Stimulated activated CD8-positive, alpha-beta memory T cell treated with anti-CD3 and anti-CD28 coated beads, Interleukin-2, amount 100 ng/mL, for 48 hours (primary cell): ENCODE data around the gene TAS2R4.
A peak's percentile ranks its signal among the peaks of the same experiment; 100 is the strongest.
"Not testable (repeated sequence)": the region's sequence is repeated elsewhere in the genome, so short reads cannot be mapped to it uniquely, and the experiment has no call there.

Experiments used
- DNase-seq, 2 donors: peaks; one replicate each; pipeline ENCODE4 v3.0.0-alpha.2; 2020; ENCODE audit warnings: low read depth in 2 of 2

TAS2R4 gene, protein sequence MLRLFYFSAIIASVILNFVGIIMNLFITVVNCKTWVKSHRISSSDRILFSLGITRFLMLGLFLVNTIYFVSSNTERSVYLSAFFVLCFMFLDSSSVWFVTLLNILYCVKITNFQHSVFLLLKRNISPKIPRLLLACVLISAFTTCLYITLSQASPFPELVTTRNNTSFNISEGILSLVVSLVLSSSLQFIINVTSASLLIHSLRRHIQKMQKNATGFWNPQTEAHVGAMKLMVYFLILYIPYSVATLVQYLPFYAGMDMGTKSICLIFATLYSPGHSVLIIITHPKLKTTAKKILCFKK

DNA sequence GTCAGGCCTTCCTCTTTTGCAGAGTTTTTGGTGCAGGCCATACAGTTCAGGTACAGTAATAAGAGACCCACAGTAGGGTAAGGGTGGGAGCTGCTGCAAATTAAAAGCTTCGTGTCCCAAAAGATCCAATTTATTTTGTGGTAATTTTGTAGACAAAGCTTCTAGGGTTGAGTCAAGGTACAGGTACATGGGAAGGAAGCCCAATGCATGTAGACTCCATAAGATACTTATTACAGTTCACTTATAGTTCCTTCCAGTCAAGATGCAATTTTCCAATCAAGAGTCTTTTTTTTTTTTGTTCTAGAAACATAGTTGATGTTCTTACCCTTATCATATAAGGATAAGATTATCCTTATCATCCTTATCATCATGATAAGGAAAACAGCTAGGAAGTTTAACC is at the start of gene TAS2R4:
TAS2R4 (plus strand) TSS at position 301 of the 400 bp plus-strand sequence. CDS start 1,815 bp downstream, outside the sequence.
- DNase-seq, result no peak

DNA sequence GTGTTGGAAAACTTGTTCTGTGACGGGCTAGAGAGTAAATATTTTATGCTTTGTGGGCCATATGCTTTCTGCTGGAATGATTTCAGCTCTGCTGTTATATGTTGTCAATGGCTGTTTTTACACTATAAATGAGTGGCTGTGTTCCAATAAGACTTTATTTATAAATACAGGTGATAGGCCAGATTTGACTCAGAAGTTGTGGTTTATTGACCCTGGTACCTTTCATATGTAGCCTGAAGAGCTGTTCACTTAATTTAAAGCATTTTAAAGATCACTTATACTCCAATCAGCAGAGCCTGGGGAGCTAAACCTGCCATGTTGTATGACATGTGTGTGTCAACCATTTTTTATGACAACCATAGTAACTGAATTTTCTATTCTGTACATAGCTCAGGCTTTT is 47.5 kb upstream of the TAS2R4 start:
- DNase-seq, result no peak

DNA sequence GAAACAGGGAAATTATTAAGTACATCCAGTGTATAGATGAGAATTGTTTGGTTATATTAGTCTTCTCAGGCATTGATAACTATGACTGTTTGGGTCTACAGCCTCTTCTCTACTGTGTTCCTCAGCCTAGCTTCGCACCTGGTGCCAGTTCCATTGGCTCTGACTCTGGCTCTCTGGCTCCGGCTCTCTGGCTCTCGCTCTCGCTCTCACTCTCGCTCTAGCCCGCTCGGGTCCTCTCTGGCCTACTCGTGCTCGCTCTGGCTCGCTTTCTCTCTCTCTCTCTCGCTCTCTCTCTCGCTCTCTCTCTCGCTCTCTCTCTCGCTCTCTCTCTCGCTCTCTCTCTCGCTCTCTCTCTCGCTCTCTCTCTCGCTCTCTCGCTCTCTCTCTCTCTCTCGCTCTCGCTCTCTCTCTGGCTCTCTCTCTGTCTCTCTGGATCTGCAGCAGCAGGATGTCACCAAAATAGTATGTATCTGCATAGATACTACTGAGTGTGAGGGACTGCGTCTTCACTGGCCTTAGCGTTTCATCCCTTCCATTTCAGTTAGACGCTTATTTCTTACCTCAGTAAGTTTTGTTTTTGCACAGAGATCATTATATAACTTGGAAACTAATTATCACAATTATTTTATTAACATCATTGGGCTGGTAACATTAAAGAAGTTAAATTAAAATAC is 44.9 kb upstream of the TAS2R4 start:
- no peak for DNase-seq

DNA sequence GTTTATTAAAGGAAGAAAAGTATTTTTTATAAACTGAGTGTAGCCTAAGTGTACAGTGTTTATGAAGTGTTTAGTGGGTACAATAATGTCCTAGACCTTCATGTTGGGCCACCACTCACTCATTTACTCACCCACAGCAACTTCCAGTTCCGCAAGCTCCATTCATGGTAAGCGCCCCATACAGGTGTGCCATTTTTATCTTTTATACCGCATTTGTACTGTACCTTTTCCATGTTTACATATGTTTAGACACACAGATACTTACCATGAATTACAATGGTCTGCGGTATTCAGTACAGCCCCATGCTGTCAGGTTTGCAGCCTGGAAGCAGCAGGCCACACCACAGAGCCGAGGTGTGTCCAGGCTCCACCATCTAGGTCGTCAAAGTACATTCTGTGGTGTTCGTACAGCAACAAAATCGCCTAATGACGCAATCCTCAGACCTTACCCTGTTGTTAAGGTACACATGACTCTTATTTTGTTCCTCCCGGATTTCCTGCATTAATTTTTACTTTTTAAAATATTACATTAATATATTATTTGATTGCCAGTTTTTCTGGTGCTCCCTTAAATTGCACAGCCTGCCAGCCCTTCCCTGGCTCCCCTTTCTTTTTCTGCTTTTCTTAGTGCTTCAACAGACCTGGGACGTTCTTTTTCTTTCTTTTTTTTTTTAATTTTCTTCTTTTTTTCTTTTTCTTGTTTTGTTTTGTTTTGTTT is 39.2 kb upstream of the TAS2R4 start:
- DNase-seq, result no peak

DNA sequence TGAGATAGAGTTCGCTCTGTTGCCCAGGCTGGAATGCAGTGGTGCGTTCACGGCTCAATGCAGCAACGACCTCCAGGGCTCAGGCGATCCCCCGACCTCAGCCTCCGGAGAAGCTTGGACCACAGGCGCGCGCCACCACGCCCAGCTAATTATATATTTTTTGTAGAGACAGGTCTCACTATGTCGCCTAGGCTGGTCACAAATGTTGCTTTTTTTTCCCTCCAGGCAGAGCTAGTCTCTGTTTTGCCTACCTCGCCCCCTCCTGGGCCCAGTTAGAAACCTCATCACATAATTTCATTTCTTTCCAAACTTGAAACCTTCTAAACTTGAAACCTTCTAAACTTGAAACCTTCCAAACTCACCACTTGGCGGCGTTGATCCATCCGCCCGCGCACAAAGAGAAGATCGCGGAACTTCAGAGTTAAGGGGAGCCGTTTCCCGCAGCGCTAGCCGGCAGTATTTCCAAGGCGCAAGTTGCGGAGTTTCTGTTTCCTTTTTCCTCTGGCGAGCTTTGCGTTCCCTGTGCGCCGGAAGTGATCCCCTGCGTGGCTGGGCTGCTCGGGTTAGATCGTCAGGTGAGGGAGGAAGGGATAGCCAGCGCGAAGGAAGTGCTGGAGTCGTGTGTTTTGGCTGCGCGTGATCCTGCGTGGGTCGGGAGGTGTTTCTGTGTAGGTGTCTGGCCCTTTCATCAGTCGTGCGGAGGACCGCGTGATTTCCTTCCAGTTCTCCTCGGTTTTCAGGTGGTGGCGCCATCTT is 38.5 kb upstream of the TAS2R4 start, which contains the start of gene SSBP1:
SSBP1 (plus strand) TSS at position 523 of the 756 bp plus-strand sequence. CDS start 809 bp downstream, outside the sequence.
- DNase-seq, result peak; percentile 71 to 83

DNA sequence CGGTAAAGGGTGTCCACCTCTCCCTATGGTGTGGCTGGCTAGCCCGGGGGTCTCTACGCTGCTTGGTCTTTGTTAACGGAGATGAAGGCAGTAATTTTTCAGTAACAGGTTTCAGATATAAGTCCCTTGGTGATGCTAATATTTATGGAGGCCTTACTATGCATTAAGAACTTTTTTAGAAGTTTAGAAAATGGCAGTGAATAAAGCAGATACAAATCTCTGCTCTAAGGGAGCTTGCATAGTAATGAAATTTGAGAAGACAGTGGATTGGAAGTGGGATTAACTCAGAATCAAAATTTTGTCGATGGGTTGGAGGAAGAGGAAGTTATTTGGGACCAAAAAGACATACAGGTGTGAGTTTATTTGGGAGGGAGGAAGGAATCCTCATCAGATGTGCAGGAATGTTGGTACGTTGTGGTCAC is 37.9 kb upstream of the TAS2R4 start:
- no peak for DNase-seq

DNA sequence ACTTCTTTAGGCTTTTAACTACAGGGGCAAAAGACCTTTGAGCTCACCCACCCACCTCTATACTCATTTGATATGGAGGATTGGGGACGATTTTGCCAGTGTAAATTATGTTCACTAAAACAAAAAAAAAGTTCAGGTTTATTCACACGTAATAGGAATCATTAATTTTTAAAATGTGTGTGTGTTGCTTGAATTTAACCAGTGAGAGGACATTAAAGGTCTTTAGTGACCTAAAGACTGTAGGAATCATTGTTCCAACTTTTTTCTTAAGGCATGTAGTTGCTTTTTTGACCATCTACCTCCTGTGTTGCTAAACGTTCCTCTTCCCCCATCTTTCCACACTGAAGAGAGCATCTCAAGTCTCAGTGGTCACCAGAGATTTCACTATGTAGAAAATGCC is 37.2 kb upstream of the TAS2R4 start:
- DNase-seq, result no peak

DNA sequence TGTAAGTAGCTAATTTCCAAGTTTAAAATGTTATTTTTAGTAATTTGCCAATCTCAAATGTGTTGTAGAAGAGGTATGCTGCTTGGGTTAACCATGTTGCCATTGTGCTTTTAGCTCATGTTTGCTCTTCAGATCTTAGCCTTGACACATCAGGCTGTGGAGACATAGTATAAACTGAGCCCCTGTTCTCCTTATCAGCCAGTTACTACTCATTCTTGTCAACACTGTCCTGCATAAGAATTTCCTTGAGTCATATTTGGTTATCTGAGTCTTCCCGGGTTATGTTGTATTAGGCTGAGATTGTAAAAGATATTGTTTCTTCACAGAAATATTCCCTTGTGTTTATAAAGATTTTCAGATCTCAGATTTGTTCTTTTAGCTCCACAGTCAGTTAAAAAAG is 34.2 kb upstream of the TAS2R4 start:
- no peak for DNase-seq

DNA sequence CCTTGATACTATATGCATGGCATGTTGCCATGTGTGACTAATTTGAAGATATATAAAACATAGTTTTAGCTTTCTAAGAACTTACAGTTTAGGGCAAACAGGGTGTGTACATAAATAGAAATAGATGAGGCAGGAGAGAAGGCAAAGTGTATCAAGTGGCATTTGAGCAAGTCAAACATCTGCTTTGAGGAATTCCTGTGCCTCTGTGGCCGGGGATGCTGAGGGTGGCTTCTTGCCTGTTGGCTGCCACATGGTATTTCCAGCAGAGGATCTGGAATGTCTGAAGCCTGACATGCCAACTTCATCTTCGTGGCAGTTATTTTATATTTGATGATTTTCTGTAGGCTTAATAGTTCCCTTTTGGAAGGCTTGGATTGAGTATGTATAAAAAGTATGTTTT is 32.3 kb upstream of the TAS2R4 start:
- DNase-seq, result no peak

DNA sequence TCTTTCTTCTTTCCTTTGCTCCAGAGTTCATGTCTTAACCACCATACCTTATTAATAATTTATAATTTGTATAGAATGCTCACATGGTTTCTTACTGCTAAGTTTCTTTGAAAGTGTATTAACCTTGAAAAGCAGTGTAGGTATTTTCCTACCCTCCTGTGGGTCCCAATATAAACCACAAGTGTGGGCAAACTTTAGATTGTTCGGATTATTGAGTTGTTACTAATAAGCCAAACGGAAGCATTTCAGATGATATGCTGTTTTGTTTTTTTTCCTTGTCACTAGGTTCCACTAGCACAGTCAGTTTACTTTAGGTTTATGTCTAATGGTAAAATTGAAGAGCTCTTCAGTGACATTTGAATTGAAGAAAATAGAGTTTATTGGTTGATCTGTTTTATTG is 28.1 kb upstream of the TAS2R4 start:
- no peak for DNase-seq

DNA sequence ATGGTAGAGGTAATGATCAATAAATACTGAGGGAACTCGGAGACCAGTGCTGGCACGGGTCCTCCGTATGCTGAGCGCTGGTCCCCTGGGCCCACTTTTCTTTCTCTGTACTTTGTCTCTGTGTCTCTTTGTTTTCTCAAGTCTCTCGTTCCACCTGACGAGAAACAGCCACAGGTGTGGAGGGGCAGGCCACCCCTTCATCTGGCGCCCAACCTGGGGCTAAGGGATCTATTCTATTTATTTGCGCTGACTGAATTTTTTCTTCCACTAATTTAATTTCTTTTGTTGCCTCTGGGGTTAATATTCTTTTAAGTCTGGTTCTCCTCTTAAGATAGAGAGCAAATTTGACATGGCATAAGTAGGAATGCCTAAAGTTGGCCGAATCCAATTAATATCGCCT is 24.6 kb upstream of the TAS2R4 start:
- not testable (repeated sequence) for DNase-seq

DNA sequence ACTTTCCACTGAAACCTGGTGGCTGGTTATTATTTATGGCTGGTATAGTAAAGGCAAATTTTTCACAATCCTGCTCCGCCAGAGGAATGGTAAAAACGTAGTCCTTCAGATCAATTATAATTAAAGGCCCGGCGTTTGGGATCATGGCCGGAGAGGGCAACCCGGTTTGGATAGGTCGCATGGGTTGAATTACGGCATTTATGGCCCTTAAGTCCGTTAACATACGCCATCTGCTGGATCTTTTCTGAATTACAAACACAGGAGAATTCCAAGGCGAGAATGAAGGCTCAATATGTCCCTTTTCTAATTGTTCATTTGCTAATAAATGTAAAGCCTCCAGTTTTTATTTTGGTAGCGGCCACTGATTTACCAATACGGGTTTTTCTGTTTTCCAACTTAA is 23.8 kb upstream of the TAS2R4 start:
- no peak for DNase-seq

DNA sequence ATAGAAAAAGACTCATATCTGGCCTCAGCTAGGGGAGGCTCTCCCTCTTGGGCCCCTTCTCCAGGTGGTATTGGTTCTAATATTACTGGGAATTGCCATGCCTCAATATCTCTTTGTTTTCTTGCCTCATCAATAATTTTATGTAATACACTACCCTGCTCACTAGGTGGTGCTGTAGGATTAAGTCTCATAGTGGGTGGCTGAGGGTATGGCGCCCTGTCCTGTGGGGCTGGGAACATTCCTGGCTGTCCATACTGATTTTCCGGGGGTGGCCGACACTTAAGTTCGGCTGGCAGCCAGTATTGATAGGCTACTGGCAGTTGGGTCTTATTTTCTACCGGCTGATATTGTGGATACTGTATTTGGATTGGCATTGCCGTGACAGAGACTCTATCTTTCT is 21.5 kb upstream of the TAS2R4 start:
- DNase-seq, result no peak

DNA sequence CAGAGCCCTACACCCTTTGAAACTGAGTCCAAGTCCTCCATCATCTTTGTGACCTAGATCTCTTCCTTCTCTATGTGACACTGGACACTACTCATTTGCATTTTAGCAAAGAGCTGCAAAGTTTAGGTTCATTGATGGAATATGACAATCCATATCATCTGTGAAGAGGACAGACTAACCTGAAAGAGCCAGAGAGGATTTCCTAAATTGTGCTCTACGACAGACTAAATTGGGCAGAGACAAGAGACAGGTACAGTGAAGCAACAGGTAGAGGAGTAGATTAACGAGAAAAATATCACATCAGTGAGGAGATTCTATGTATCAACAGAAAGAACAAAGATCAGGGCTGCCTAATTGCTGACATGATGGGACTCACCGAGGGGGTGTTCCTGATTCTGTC is 12.7 kb upstream of the TAS2R4 start, which contains the start of gene TAS2R3:
TAS2R3 (plus strand) TSS at position 301 of the 400 bp plus-strand sequence; CDS start at position 363, 62 bp downstream.
- no peak for DNase-seq

DNA sequence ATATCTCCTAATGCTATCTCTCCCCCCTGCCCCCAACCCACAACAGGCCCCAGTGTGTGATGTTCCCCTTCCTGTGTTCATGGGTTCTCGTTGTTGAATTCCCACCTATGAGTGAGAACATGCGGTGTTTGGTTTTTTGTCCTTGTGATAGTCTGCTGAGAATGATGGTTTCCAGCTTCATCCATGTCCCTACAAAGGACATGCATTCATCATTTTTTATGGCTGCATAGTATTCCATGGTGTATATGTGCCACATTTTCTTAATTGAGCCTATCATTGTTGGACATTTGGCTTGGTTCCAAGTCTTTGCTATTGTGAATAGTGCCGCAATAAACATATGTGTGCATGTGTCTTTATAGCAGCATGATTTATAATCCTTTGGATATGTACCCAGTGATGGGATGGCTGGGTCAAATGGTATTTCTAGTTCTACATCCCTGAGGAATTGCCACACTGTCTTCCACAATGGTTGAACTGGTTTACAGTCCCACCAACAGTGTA is 6.3 kb upstream of the TAS2R4 start:
- DNase-seq, result not testable (repeated sequence)

DNA sequence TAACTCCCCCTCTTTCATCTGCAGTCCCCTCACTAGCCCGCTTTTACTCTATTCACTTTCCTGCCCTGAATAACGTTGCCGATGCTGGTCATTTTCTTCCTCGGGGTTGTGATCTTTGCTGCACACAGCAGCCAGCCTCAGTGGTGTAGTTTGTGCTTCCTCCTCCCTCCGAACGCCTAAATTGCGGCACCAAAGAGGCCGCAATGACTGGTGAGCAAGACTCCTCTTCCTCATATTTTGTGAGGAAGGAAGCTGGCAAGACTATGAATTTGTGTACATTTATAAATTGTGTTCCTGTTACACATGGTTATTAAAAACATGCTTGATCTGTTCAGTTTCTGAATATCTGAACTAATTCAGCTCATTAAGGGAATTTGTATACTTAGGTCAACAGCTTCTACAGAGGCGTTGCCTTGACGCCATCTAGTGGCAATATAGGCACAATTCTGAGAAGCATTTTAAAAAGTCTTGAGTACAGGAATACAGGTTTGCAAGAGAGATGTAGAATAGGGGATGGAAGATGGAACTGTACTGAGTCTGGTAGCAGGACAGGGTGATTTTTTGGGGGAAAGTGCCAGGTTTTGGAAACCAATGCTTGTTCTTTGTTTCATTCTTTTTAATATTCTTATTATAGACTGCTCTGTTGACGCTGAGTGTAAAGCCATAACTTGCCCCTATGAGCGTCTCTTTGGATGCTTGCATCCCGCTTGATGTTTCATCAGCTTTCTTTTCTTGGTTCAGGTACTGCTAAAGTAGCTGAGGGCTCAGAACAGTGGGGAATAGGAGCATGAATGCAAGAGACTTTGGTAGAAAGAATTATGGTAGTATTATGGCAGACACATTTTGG is 9.5 kb downstream of the TAS2R4 start:
- no peak for DNase-seq

DNA sequence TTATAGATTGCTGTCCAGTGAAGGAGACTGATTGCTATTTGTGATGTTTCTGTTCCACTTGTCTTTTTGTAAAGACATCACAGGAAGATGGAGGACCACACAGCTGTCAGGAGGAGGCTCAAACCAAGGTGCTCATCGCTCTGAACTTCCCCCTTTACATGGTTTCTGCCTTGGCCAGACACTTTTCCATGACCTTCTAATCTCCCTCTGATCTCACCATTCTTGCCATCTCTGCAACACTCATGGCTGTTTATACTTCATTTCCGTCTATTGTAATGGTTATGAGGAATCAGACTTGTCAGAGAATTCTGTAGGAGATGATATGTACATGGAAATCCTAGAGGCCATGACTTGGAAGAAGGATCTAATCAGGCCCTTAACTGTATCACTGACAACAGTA is 11.8 kb downstream of the TAS2R4 start:
- DNase-seq, result no peak

DNA sequence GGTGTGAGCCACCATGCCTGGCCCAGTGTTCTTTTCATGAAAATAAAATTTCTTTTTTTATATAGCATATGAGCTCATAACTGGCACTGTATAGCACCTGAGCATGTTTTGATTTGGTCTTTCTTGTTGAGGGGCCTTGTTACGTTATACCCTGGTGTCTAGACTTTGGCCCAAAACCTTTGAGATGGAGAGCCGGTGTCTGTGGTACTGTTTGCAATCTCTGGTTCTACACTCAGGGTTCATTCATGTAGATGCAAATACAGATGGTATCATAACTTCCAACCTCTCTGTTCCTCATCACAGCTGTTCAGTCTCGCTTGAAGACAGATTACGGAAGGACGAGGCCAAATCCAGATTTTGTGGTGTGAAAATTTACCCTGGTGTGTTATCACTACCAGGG is 13.4 kb downstream of the TAS2R4 start, which contains the start of gene TAS2R5:
TAS2R5 (plus strand) TSS at position 301 of the 400 bp plus-strand sequence. CDS start 145 bp downstream, outside the sequence.
- DNase-seq, result no peak

DNA sequence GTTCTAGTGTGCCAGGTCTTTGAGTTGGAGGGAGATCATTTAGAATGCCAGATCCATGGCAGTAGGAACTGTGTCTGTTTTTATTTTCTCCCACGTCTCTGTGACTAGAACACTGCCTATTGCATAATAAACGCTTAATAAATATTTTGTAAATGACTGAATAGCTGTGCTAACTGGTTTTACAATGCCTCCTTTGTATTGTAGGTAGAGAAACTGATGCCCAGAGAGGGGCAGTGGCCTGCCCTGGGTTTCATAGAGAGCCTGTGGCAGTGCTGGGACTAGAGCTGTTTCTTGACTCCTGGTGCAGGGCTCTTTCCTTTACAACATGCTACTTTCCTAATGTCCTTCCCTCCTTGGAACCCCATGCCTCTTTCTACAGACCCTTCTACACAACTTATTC is 16.1 kb downstream of the TAS2R4 start:
- DNase-seq, result no peak

DNA sequence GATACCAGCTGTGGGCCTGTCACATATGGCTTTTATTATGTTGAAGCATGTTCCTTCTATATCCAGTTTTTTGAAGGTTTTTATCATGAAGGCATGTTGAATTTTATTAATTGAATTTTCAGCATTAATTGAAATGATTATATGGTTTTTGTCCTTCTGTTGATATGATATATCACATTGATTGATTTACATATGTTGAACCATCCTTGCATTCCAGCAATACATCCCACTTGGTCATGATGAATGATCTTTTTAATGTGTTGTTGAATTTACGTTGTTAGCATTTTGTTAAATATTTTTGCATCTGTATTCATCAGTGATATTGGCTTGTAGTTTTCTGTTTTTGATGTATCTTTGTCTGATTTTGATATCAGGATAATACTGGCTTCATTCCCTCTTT is 43.6 kb downstream of the TAS2R4 start:
- DNase-seq, result no peak

DNA sequence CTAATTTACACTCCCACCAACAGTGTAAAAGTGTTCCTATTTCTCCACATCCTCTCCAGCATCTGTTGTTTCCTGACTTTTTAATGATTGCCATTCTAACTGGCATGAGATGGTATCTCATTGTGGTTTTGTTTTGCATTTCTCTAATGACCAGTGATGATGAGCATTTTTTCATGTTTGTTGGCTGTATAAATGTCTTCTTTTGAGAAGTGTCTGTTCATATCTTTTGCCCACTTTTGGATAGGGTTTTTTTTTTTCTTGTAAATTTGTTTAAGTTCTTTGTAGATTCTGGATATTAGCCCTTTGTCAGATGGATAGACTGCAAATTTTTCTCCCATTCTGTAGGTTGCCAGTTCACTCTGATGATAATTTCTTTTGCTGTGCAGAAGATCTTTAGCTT is 46.0 kb downstream of the TAS2R4 start:
- not testable (repeated sequence) for DNase-seq
